Esophagus squamous epithelium (tissue), 4 donors: ENCODE data around the gene NDUFV3.
A peak's percentile ranks its signal among the peaks of the same experiment; 100 is the strongest.

Experiments
- CTCF ChIP-seq, 6 experiments: fragments of 450-650 bp in 4 of 6; fragments of 200-600 bp in 2 of 6; sonication (generic) in 2 of 6; IDR thresholded peaks; one replicate each; pipeline ENCODE4 v1.5.1; 2016 to 2019; ENCODE audit warnings: antibody characterized with exemption in 6 of 6, mild to moderate bottlenecking in 4 of 6, moderate library complexity in 4 of 6
- POLR2A ChIP-seq, 4 donors: fragments of 450-650 bp; IDR thresholded peaks; one replicate each; pipeline ENCODE4 v1.6.1; 2017; ENCODE audit warnings: antibody characterized with exemption in 4 of 4, mild to moderate bottlenecking in 4 of 4, moderate library complexity in 3 of 4

DNA sequence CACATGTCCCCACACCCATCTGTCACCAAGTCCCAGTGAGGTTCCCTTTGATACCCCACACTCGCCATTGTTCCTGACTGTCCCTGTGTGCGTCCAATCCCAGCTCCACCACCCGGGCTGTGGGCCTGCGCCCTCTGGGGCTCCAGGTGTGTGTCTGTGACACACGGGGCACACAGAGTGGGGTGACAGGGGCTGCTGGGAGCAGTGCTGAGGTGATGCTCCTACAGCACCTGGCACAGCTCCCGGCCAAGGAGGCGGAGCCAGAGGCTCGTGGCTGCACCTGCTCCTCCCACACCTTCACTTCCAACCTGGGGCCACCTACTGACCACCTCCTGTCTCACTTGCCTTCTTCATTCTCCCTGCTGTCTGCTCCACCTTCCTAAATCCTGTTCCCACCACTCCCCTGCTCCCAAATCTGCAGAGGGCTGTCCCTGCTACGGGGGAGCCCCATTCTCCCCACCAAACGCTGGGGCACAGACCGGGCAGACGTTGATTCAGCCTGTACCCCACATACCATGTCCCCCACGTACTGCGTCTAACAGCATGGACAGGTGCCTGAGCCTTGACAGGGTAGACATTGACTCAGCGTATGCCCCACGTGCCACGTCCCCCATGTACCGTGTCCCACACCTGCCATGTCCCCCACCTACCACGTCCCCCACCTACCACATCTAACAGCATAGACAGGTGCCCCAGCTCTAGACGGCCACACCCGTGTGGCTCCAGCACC, 30.2 kb upstream of the NDUFV3 start:
- no peak for TF ChIP-seq POLR2A (IDR thresholded peaks at IDR 0.05)
- TF ChIP-seq CTCF (IDR thresholded peaks at IDR 0.05) = peak in 1 of 6 experiments; percentile 38
